IPS-20b (cell line): Measurements from ENCODE around the gene CAPN1.
"Not testable (repeated sequence)": the region's sequence is repeated elsewhere in the genome, so short reads cannot be mapped to it uniquely, and the experiment has no call there.

Source experiments
- H3K27ac ChIP-seq: one replicate; pipeline ENCODE4 v1.5.1; 2013; ENCODE audit warnings: low read length
- H3K27me3 ChIP-seq: 2 replicates; pipeline ENCODE4 v1.6.1; 2013; ENCODE audit warnings: mild to moderate bottlenecking, low read length, inconsistent platforms; ENCODE audit not compliant: insufficient read depth
- H3K36me3 ChIP-seq: 2 replicates; pipeline ENCODE4 v1.6.1; 2013; ENCODE audit warnings: low read depth, mild to moderate bottlenecking, inconsistent platforms, low read length, moderate library complexity; ENCODE audit not compliant: insufficient read depth
- H3K4me1 ChIP-seq: 2 replicates; pipeline ENCODE4 v1.6.1; 2013; ENCODE audit warnings: mild to moderate bottlenecking, control low read depth, inconsistent platforms, low read length, moderate library complexity; ENCODE audit not compliant: insufficient read depth
- H3K4me3 ChIP-seq: 2 replicates; pipeline ENCODE4 v1.5.1; 2013; ENCODE audit warnings: mild to moderate bottlenecking, low read length, inconsistent platforms
- H3K9ac ChIP-seq: 2 replicates; pipeline ENCODE4 v1.6.1; 2013; ENCODE audit warnings: low read depth, mild to moderate bottlenecking, inconsistent platforms, low read length, moderate library complexity
- H3K9me3 ChIP-seq: 2 replicates; pipeline ENCODE4 v1.6.1; 2013; ENCODE audit warnings: mild to moderate bottlenecking, low read depth, low read length, inconsistent platforms; ENCODE audit not compliant: insufficient read depth

Gene CAPN1

GRCh38 chr11:65165410-65166317 is 16.1 kb upstream of the CAPN1 start:
- no peaks in the 10 kb centered on the region for H3K36me3 ChIP-seq
- no peak overlapping the region for H3K4me3 ChIP-seq
- H3K27ac ChIP-seq: no peak overlapping the region
- no peaks in the 10 kb centered on the region for H3K4me1 ChIP-seq
- H3K9ac ChIP-seq: no peak overlapping the region
- H3K9me3 ChIP-seq: no peaks in the 10 kb centered on the region
- H3K27me3 ChIP-seq: no peaks in the 10 kb centered on the region

- no peaks in the 10 kb centered on the region for H3K4me1 ChIP-seq
- H3K27ac ChIP-seq: no peak overlapping the region
- H3K27me3 ChIP-seq: no peaks in the 10 kb centered on the region
- no peaks in the 10 kb centered on the region for H3K36me3 ChIP-seq
- no peak overlapping the region for H3K9ac ChIP-seq
- no peaks in the 10 kb centered on the region for H3K9me3 ChIP-seq
- no peak overlapping the region for H3K4me3 ChIP-seq
These were observed 14.8 kb upstream of the CAPN1 start for GRCh38 chr11:65166893-65167292.

- H3K27me3 ChIP-seq: no peaks in the 10 kb centered on the region
- no peak overlapping the region for H3K9ac ChIP-seq
- H3K4me3 ChIP-seq: no peak overlapping the region
- H3K9me3 ChIP-seq: no peaks in the 10 kb centered on the region
- H3K36me3 ChIP-seq: no peaks in the 10 kb centered on the region
- H3K27ac ChIP-seq: no peak overlapping the region
- H3K4me1 ChIP-seq: no peaks in the 10 kb centered on the region
These were observed 14.1 kb upstream of the CAPN1 start for GRCh38 chr11:65167656-65168055.

GRCh38 chr11:65169164-65169641 is 12.5 kb upstream of the CAPN1 start:
- H3K36me3 ChIP-seq: no peaks in the 10 kb centered on the region
- H3K27me3 ChIP-seq: no peaks in the 10 kb centered on the region
- no peaks in the 10 kb centered on the region for H3K9me3 ChIP-seq
- no peak overlapping the region for H3K27ac ChIP-seq
- H3K4me1 ChIP-seq: no peaks in the 10 kb centered on the region
- H3K9ac ChIP-seq: no peak overlapping the region
- no peak overlapping the region for H3K4me3 ChIP-seq

- Histone ChIP-seq H3K9me3 (no peaks in the 10 kb centered on the region), H3K4me1 (no peaks in the 10 kb centered on the region), H3K4me3 (no peak within 1 kb of the TSS), H3K27me3 (no peaks in the 10 kb centered on the region), H3K9ac (no peak within 1 kb of the TSS), H3K27ac (no peak within 1 kb of the TSS), H3K36me3 (no peaks in the 10 kb centered on the region)
These were observed 11.6 kb upstream of the CAPN1 start, which contains the start of gene SPDYC for GRCh38 chr11:65170058-65170534. TSS of gene SPDYC (plus strand) at chr11:65170233. CDS start at chr11:65171358, 1,125 bp downstream.

- no peaks in the 10 kb centered on the region for H3K4me1 ChIP-seq
- H3K9ac ChIP-seq: no peak overlapping the region
- H3K9me3 ChIP-seq: no peaks in the 10 kb centered on the region
- no peak overlapping the region for H3K27ac ChIP-seq
- H3K4me3 ChIP-seq: no peak overlapping the region
- no peaks in the 10 kb centered on the region for H3K36me3 ChIP-seq
- no peaks in the 10 kb centered on the region for H3K27me3 ChIP-seq
These were observed 9.1 kb upstream of the CAPN1 start for GRCh38 chr11:65172600-65172999.

- H3K27me3 ChIP-seq, H3K9me3 ChIP-seq, H3K4me3 ChIP-seq, H3K27ac ChIP-seq, H3K4me1 ChIP-seq, H3K9ac ChIP-seq, H3K36me3 ChIP-seq: not testable (repeated sequence)
These were observed 7.1 kb upstream of the CAPN1 start for GRCh38 chr11:65174571-65175010.

GRCh38 chr11:65180877-65181568 is 705 bp upstream of the CAPN1 start:
- Histone ChIP-seq H3K9me3 (no peaks in the 10 kb centered on the region), H3K9ac (peak overlapping the region; percentile 68; the same call in 1 of the 2 replicates), H3K27me3 (no peaks in the 10 kb centered on the region), H3K36me3 (peaks cover 4% of the 10 kb centered on the region; the same call in 1 of the 2 replicates), H3K27ac (no peak overlapping the region), H3K4me1 (peaks cover 27% of the 10 kb centered on the region), H3K4me3 (peak overlapping the region; percentile 93)

- Histone ChIP-seq H3K9ac (peak overlapping the region; percentile 89; the same call in 1 of the 2 replicates), H3K27me3 (no peaks in the 10 kb centered on the region), H3K4me3 (peak overlapping the region; percentile 93), H3K4me1 (peaks cover 32% of the 10 kb centered on the region), H3K36me3 (peaks cover 18% of the 10 kb centered on the region), H3K27ac (peak overlapping the region; percentile 97), H3K9me3 (no peaks in the 10 kb centered on the region)
These were observed 786 bp downstream of the CAPN1 start for GRCh38 chr11:65182258-65183170.

GRCh38 chr11:65183201-65183891 is 1.6 kb downstream of the CAPN1 start:
- no peak overlapping the region for H3K27ac ChIP-seq

More at GRCh38 chr11:65183201-65183891, 1.6 kb downstream of the CAPN1 start:
- H3K4me3 ChIP-seq: peak overlapping the region; percentile 93
- H3K36me3 ChIP-seq: peaks cover 25% of the 10 kb centered on the region
- no peaks in the 10 kb centered on the region for H3K9me3 ChIP-seq
- peaks cover 32% of the 10 kb centered on the region for H3K4me1 ChIP-seq
- H3K9ac ChIP-seq: peak overlapping the region; percentile 89; the same call in 1 of the 2 replicates
- no peaks in the 10 kb centered on the region for H3K27me3 ChIP-seq
